Sigmoid colon (tissue), 7 donors: ENCODE data around the gene RAB4B. TPM values are rescaled to one million over a fixed set of nuclear protein-coding genes. Genes with fewer than 3 reads are reported as not detected.
A peak's percentile ranks its signal among the peaks of the same experiment; 100 is the strongest.

Experiments used
- DNase-seq: peaks from one replicate; pipeline ENCODE4 v3.0.0-alpha.2; 2019
- H3K27ac ChIP-seq, 4 donors: fragments of 200-600 bp; sonication (generic); one replicate each; pipeline ENCODE4 v1.5.1; 2016 to 2019; ENCODE audit warnings: mild to moderate bottlenecking in 1 of 4
- H3K27me3 ChIP-seq, 3 donors: fragments of 200-600 bp; sonication (generic); one replicate each; pipeline ENCODE4 v1.5.1; 2019; ENCODE audit warnings: mild to moderate bottlenecking in 1 of 3
- H3K36me3 ChIP-seq, 4 donors: fragments of 200-600 bp; sonication (generic); one replicate each; pipeline ENCODE4 v1.5.1; 2016 to 2019
- H3K4me1 ChIP-seq, 4 donors: fragments of 200-600 bp; sonication (generic); one replicate each; pipeline ENCODE4 v1.5.1; 2017 to 2019
- H3K4me3 ChIP-seq, 4 donors: fragments of 200-600 bp; sonication (generic); one replicate each; pipeline ENCODE4 v1.5.1; 2017 to 2019; ENCODE audit warnings: mild to moderate bottlenecking in 2 of 4, moderate library complexity in 1 of 4
- H3K9me3 ChIP-seq, 4 donors: fragments of 200-600 bp in 3 of 4; sonication (generic) in 3 of 4; one replicate each; pipeline versions ENCODE4 v1.5.1 to v1.6.1; 2013 to 2019
- CTCF ChIP-seq, 4 experiments: fragments of 450-650 bp in 3 of 4; fragments of 200-600 bp in 1 of 4; IDR thresholded peaks; one replicate each; pipeline ENCODE4 v1.5.1; 2016 to 2019; ENCODE audit warnings: antibody characterized with exemption in 4 of 4, mild to moderate bottlenecking in 3 of 4, moderate library complexity in 2 of 4
- EP300 ChIP-seq, 4 donors: sonication (generic); formaldehyde crosslinking; IDR thresholded peaks; one replicate each; pipeline ENCODE4 v1.6.1; 2017; ENCODE audit warnings: antibody characterized with exemption in 4 of 4
- POLR2A ChIP-seq, 2 donors: fragments of 450-650 bp; IDR thresholded peaks; one replicate each; pipeline ENCODE4 v1.6.1; 2016; ENCODE audit warnings: antibody characterized with exemption in 2 of 2, mild to moderate bottlenecking in 2 of 2, moderate library complexity in 2 of 2
- POLR2AphosphoS5 ChIP-seq, 4 donors: sonication (generic); formaldehyde crosslinking; IDR thresholded peaks; one replicate each; pipeline ENCODE4 v1.6.1; 2017; ENCODE audit warnings: antibody characterized with exemption in 4 of 4
- WGBS, 2 donors: extraction: QIAGEN DNeasy Blood & Tissue Kit; methylation state at CpG; one replicate each; pipeline ENCODE4 v1.1.7; 2013; 5-methylcytosine and 5-hydroxymethylcytosine counted together
- intact Hi-C: fragments of 100-400 bp; cut with DNase I; formaldehyde crosslinking; loops from one replicate; pipeline ENCODE4 v1.15.1; 2023
- polyA plus RNA-seq, 3 donors: library from polyadenylated mRNA; stranded (reverse); fragments of 200-250 nt; gene quantifications; one replicate each; pipeline ENCODE4 v1.2.3, GENCODE V29; 2013
- total RNA-seq, 4 donors: library from RNA; depleted of rRNA; stranded (reverse); fragments of >200 nt; gene quantifications; one replicate each; pipeline ENCODE4 v1.1.0, GENCODE V29; 2016
- donor health status: healthy with polysubstance abuse.
- donor health status: Bipolar disorder and iron deficiency.
- donor health status: healthy.

The RAB4B gene
- total and polyA plus RNA-seq, 7 donors: 15.6 to 76.5 (median 21.3) TPM

- 66 to 86% methylated on average over 17 of the region's 17 CpGs for WGBS, 2 donors
- Histone ChIP-seq H3K27ac (no peak overlapping the region), H3K4me1 (peaks cover 0 to 16% (median 0%) of the 10 kb centered on the region in 4 donors), H3K36me3 (peaks cover 2 to 30% (median 20%) of the 10 kb centered on the region in 4 donors), H3K9me3 (no peaks in the 10 kb centered on the region), H3K4me3 (no peak overlapping the region), H3K27me3 (no peaks in the 10 kb centered on the region)
- no peak for DNase-seq
- intact Hi-C loops: no loop called here
- TF ChIP-seq POLR2AphosphoS5 (IDR thresholded peaks at IDR 0.05): no peak
- TF ChIP-seq CTCF (IDR thresholded peaks at IDR 0.05): no peak
Observed at GRCh38 chr19:40742477-40742876, 35.6 kb upstream of the RAB4B start.

- peaks cover 0 to 25% (median 16%) of the 10 kb centered on the region in 4 donors for H3K36me3 ChIP-seq
- H3K27me3 ChIP-seq: no peaks in the 10 kb centered on the region
- H3K4me1 ChIP-seq: peaks cover 0 to 16% (median 0%) of the 10 kb centered on the region in 4 donors
- no peak overlapping the region for H3K27ac ChIP-seq
- no peak for DNase-seq
- no peaks in the 10 kb centered on the region for H3K9me3 ChIP-seq
- TF ChIP-seq POLR2A (IDR thresholded peaks at IDR 0.05): no peak
- TF ChIP-seq CTCF (IDR thresholded peaks at IDR 0.05): no peak
- TF ChIP-seq POLR2AphosphoS5 (IDR thresholded peaks at IDR 0.05): no peak
- TF ChIP-seq EP300 (IDR thresholded peaks at IDR 0.05): no peak
- H3K4me3 ChIP-seq: no peak overlapping the region
- intact Hi-C loops: no loop called here
- WGBS, 2 donors: 94% methylated on average over 12 of the region's 12 CpGs
Observed at GRCh38 chr19:40742886-40743285, 35.2 kb upstream of the RAB4B start.

- Histone ChIP-seq H3K4me1 (peaks cover 0 to 26% (median under 1%) of the 10 kb centered on the region in 4 donors), H3K9me3 (no peaks in the 10 kb centered on the region), H3K27me3 (no peaks in the 10 kb centered on the region), H3K27ac (no peak overlapping the region), H3K4me3 (no peak overlapping the region), H3K36me3 (peaks cover 0 to 17% (median 11%) of the 10 kb centered on the region in 4 donors)
- TF ChIP-seq POLR2A (IDR thresholded peaks at IDR 0.05): no peak
- TF ChIP-seq CTCF (IDR thresholded peaks at IDR 0.05): no peak
- TF ChIP-seq POLR2AphosphoS5 (IDR thresholded peaks at IDR 0.05): no peak
- TF ChIP-seq EP300 (IDR thresholded peaks at IDR 0.05): no peak
- DNase-seq: no peak
- intact Hi-C loops: no loop called here
- 90 to 93% methylated on average over 10 of the region's 10 CpGs for WGBS, 2 donors
Observed at GRCh38 chr19:40743926-40744325, 34.1 kb upstream of the RAB4B start.

- no peaks in the 10 kb centered on the region for H3K9me3 ChIP-seq
- WGBS, 2 donors: 80 to 82% methylated on average over 17 of the region's 17 CpGs
- no peaks in the 10 kb centered on the region for H3K27me3 ChIP-seq
- H3K27ac ChIP-seq: peak overlapping the region in 3 of 4 donors; percentile 10 to 31 (median 17)
- no peak for TF ChIP-seq EP300 (IDR thresholded peaks at IDR 0.05)
- no peak for TF ChIP-seq POLR2AphosphoS5 (IDR thresholded peaks at IDR 0.05)
- TF ChIP-seq POLR2A (IDR thresholded peaks at IDR 0.05): no peak
- TF ChIP-seq CTCF (IDR thresholded peaks at IDR 0.05): no peak
- H3K4me3 ChIP-seq: no peak overlapping the region
- no peak for DNase-seq
- peaks cover 0 to 9% (median 5%) of the 10 kb centered on the region in 4 donors for H3K36me3 ChIP-seq
- intact Hi-C loops: no loop called here
- peaks cover 0 to 34% (median 9%) of the 10 kb centered on the region in 4 donors for H3K4me1 ChIP-seq
Observed at GRCh38 chr19:40744554-40745401, 33.3 kb upstream of the RAB4B start.
